PC-3 (cell line): ENCODE results near the gene SRRM2.

ENCODE experiments used
- CTCF ChIP-seq: fragments of 300-600 bp; sonication (generic); conservative IDR thresholded peaks from 2 replicates; pipeline ENCODE4 v1.5.1; 2017; ENCODE audit warnings: antibody characterized with exemption, low read depth, mild to moderate bottlenecking, low read length
- EZH2 ChIP-seq: fragments of 300-600 bp; sonication (generic); IDR thresholded peaks from one replicate; pipeline ENCODE4 v1.6.1; 2017; ENCODE audit warnings: antibody characterized with exemption, mild to moderate bottlenecking, low read length; ENCODE audit not compliant: unreplicated experiment

DNA sequence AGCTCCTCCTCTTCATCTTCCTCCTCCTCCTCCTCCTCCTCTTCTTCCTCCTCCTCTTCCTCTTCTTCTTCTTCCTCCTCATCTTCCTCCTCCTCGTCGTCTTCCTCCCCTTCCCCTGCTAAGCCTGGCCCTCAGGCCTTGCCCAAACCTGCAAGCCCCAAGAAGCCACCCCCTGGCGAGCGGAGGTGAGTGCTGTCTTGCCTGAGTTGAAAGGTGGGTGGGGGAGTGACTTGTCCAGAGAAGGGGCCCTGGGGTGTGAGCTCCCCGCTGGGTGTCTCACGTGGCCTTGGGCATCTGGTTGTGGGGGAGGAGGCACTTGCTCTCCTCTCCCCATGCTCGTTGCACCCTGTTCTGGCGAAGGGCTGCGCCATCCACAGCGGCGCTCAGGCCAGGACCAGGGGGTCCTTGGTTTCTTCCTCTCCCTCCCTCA is 16.7 kb downstream of the SRRM2 start:
- TF ChIP-seq CTCF: no peak
- TF ChIP-seq EZH2: no peak
